HL-60 (cell line): ENCODE data around the gene ENPP6.

ENCODE experiments used
- DNase-seq, 2 experiments: peaks; one replicate each; pipeline ENCODE4 v3.0.0-alpha.2; 2010 to 2020; ENCODE audit warnings: low read depth in 1 of 2, low spot score in 1 of 2
- H3K27ac ChIP-seq: fragments of 250-450 bp; sonication (Bioruptor Pico); replicated peaks from 2 replicates; pipeline ENCODE4 v1.5.1; 2020; ENCODE audit warnings: mild to moderate bottlenecking, moderate library complexity
- H3K27me3 ChIP-seq: fragments of 250-450 bp; sonication (Bioruptor Pico); 2 replicates; pipeline ENCODE4 v1.5.1; 2021; ENCODE audit warnings: mild to moderate bottlenecking, moderate library complexity; ENCODE audit not compliant: insufficient read depth, poor library complexity, severe bottlenecking
- H3K4me3 ChIP-seq: replicated peaks from 2 replicates; pipeline ENCODE4 v1.5.1; 2011; ENCODE audit warnings: mild to moderate bottlenecking, control low read depth, low read length; ENCODE audit not compliant: insufficient read depth
- GABPA ChIP-seq: IDR thresholded peaks from 2 replicates; pipeline ENCODE4 v1.6.1; 2012; ENCODE audit warnings: low read depth
- POLR2AphosphoS5 ChIP-seq: IDR thresholded peaks from 2 replicates; pipeline ENCODE4 v1.6.1; 2012; ENCODE audit warnings: low read depth
- SPI1 ChIP-seq: IDR thresholded peaks from 2 replicates; pipeline ENCODE4 v1.6.1; 2012; ENCODE audit warnings: low read depth, mild to moderate bottlenecking, borderline replicate concordance
- TF ChIP-seq, protein P1 (sequence below): IDR thresholded peaks from one replicate; pipeline ENCODE4 v1.5.1; 2011; ENCODE audit warnings: low read length, control low read depth, inconsistent platforms; ENCODE audit not compliant: insufficient read depth
- TF ChIP-seq, protein P2 (sequence below): IDR thresholded peaks from 2 replicates; pipeline ENCODE4 v1.6.1; 2012; ENCODE audit warnings: low read depth; ENCODE audit not compliant: insufficient replicate concordance

ENPP6 gene

GRCh38 chr4:184248216-184248615 lies 30.5 kb upstream of the ENPP6 start:
- Histone ChIP-seq H3K4me3 (no peak overlapping the region), H3K27ac (no peak overlapping the region), H3K27me3 (no peaks in the 10 kb centered on the region)
- DNase-seq: no peak
- TF ChIP-seq, protein P1, sequence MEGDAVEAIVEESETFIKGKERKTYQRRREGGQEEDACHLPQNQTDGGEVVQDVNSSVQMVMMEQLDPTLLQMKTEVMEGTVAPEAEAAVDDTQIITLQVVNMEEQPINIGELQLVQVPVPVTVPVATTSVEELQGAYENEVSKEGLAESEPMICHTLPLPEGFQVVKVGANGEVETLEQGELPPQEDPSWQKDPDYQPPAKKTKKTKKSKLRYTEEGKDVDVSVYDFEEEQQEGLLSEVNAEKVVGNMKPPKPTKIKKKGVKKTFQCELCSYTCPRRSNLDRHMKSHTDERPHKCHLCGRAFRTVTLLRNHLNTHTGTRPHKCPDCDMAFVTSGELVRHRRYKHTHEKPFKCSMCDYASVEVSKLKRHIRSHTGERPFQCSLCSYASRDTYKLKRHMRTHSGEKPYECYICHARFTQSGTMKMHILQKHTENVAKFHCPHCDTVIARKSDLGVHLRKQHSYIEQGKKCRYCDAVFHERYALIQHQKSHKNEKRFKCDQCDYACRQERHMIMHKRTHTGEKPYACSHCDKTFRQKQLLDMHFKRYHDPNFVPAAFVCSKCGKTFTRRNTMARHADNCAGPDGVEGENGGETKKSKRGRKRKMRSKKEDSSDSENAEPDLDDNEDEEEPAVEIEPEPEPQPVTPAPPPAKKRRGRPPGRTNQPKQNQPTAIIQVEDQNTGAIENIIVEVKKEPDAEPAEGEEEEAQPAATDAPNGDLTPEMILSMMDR: no peak
- TF ChIP-seq, protein P2, sequence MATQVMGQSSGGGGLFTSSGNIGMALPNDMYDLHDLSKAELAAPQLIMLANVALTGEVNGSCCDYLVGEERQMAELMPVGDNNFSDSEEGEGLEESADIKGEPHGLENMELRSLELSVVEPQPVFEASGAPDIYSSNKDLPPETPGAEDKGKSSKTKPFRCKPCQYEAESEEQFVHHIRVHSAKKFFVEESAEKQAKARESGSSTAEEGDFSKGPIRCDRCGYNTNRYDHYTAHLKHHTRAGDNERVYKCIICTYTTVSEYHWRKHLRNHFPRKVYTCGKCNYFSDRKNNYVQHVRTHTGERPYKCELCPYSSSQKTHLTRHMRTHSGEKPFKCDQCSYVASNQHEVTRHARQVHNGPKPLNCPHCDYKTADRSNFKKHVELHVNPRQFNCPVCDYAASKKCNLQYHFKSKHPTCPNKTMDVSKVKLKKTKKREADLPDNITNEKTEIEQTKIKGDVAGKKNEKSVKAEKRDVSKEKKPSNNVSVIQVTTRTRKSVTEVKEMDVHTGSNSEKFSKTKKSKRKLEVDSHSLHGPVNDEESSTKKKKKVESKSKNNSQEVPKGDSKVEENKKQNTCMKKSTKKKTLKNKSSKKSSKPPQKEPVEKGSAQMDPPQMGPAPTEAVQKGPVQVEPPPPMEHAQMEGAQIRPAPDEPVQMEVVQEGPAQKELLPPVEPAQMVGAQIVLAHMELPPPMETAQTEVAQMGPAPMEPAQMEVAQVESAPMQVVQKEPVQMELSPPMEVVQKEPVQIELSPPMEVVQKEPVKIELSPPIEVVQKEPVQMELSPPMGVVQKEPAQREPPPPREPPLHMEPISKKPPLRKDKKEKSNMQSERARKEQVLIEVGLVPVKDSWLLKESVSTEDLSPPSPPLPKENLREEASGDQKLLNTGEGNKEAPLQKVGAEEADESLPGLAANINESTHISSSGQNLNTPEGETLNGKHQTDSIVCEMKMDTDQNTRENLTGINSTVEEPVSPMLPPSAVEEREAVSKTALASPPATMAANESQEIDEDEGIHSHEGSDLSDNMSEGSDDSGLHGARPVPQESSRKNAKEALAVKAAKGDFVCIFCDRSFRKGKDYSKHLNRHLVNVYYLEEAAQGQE: no peak
- no peak for TF ChIP-seq GABPA
- no peak for TF ChIP-seq POLR2AphosphoS5
- TF ChIP-seq SPI1: no peak

DNA sequence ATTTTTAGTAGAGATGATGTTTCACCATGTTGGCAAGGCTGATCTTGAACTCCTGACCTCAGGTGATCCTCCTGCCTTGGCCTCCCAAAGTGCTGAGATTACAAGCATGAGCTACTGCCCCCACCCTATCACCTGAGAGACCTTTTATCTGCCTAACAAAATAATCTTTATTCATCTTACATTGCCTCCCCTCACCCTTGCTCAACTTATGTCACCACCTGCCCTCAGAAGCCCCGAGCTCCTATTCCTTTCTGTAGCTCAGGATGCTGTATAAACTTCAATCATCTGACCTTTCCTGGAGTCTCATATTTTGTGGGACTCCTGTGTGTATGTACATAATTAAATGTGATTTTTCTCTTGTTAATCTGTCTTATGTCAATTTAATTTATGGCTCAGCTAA lies 29.7 kb upstream of the ENPP6 start:
- no peak for DNase-seq
- Histone ChIP-seq H3K27me3 (no peaks in the 10 kb centered on the region), H3K4me3 (no peak overlapping the region), H3K27ac (no peak overlapping the region)
- TF ChIP-seq GABPA (no peak), SPI1 (no peak), POLR2AphosphoS5 (no peak)
- TF ChIP-seq, protein P1: no peak

- Histone ChIP-seq H3K27me3 (no peaks in the 10 kb centered on the region), H3K27ac (no peak overlapping the region), H3K4me3 (no peak overlapping the region)
- no peak for DNase-seq
- TF ChIP-seq, protein P1: no peak
- TF ChIP-seq POLR2AphosphoS5 (no peak), GABPA (no peak)
These were observed 28.8 kb upstream of the ENPP6 start for GRCh38 chr4:184246426-184246825.

- no peaks in the 10 kb centered on the region for H3K27me3 ChIP-seq
- no peak overlapping the region for H3K27ac ChIP-seq
- H3K4me3 ChIP-seq: no peak overlapping the region
- no peak for DNase-seq
- TF ChIP-seq SPI1 (no peak), POLR2AphosphoS5 (no peak), GABPA (no peak)
- TF ChIP-seq, protein P2: no peak
- TF ChIP-seq, protein P1: no peak
These were observed 20.5 kb upstream of the ENPP6 start for GRCh38 chr4:184238072-184238745.
